GM18499 (cell line): Measurements from ENCODE around the gene CCNO.

Source experiments
- ATAC-seq: cut with Tn5 transposase; IDR thresholded peaks from one replicate; pipeline ENCODE4 v1.9.1; 2021; ENCODE audit warnings: moderate number of reproducible peaks; ENCODE audit not compliant: insufficient read depth, unreplicated experiment

Gene CCNO

GRCh38 chr5:55223812-55224240 lies 9.6 kb downstream of the CCNO start:
- ATAC-seq = no peak

- no peak for ATAC-seq
Measured at GRCh38 chr5:55222985-55223811, 10.2 kb downstream of the CCNO start.

- ATAC-seq = no peak
Measured at GRCh38 chr5:55222092-55222984, 11.1 kb downstream of the CCNO start.

- ATAC-seq = no peak
Measured at GRCh38 chr5:55220433-55221185, 12.8 kb downstream of the CCNO start.

GRCh38 chr5:55219770-55220169 lies 13.6 kb downstream of the CCNO start:
- ATAC-seq = no peak

- no peak for ATAC-seq
Measured at GRCh38 chr5:55218967-55219366, 14.4 kb downstream of the CCNO start.

- ATAC-seq = no peak
Measured at GRCh38 chr5:55211184-55211874, 22.1 kb downstream of the CCNO start.

- ATAC-seq = no peak
Measured at GRCh38 chr5:55205001-55205400, 28.4 kb downstream of the CCNO start.

GRCh38 chr5:55191165-55191564 lies 42.2 kb downstream of the CCNO start:
- ATAC-seq = no peak

GRCh38 chr5:55188656-55189540 lies 44.5 kb downstream of the CCNO start:
- no peak for ATAC-seq

GRCh38 chr5:55187370-55187769 lies 46.0 kb downstream of the CCNO start:
- ATAC-seq = no peak
